ENCODE data around the gene MIEF1.

GRCh38 chr22:39560127-39560526 is 58.0 kb downstream of the MIEF1 start:
- TF ChIP-seq, protein P1, sequence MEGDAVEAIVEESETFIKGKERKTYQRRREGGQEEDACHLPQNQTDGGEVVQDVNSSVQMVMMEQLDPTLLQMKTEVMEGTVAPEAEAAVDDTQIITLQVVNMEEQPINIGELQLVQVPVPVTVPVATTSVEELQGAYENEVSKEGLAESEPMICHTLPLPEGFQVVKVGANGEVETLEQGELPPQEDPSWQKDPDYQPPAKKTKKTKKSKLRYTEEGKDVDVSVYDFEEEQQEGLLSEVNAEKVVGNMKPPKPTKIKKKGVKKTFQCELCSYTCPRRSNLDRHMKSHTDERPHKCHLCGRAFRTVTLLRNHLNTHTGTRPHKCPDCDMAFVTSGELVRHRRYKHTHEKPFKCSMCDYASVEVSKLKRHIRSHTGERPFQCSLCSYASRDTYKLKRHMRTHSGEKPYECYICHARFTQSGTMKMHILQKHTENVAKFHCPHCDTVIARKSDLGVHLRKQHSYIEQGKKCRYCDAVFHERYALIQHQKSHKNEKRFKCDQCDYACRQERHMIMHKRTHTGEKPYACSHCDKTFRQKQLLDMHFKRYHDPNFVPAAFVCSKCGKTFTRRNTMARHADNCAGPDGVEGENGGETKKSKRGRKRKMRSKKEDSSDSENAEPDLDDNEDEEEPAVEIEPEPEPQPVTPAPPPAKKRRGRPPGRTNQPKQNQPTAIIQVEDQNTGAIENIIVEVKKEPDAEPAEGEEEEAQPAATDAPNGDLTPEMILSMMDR (tag by site-specific recombination; IDR thresholded peaks at IDR 0.05) = no peak
- no peak for TF ChIP-seq TCF7L2 (IDR thresholded peaks at IDR 0.05; ENCODE audit: borderline replicate concordance, low read depth, low read length)
- TF ChIP-seq ZXDB (tag by site-specific recombination; IDR thresholded peaks at IDR 0.05) = no peak
- no peak for TF ChIP-seq ZNF174 (tag by site-specific recombination; IDR thresholded peaks at IDR 0.05)
- TF ChIP-seq ZNF10 (tag by site-specific recombination; IDR thresholded peaks at IDR 0.05) = no peak
- TF ChIP-seq ZNF530 (tag by site-specific recombination; IDR thresholded peaks at IDR 0.05; ENCODE audit: low read depth) = no peak
- TF ChIP-seq ZNF184 (tag by site-specific recombination; IDR thresholded peaks at IDR 0.05) = no peak
- TF ChIP-seq AEBP2 (tag by site-specific recombination; IDR thresholded peaks at IDR 0.05; ENCODE audit: borderline replicate concordance) = no peak

Data from HEK293 (cell line).